M059J (cell line): ENCODE results near the gene TRMT10B. TPM values are rescaled to one million over a fixed set of nuclear protein-coding genes. Genes with fewer than 3 reads are reported as not detected.
A peak's percentile ranks its signal among the peaks of the same experiment; 100 is the strongest.
"Not testable (repeated sequence)": the region's sequence is repeated elsewhere in the genome, so short reads cannot be mapped to it uniquely, and the experiment has no call there.

Experiments
- DNase-seq: peaks from one replicate; pipeline ENCODE4 v3.0.0-alpha.2; 2012; ENCODE audit warnings: low read depth
- total RNA-seq: library from RNA; depleted of rRNA; stranded (reverse); fragments of >200 nt; shearing (Covaris generic); gene quantifications from 2 replicates; pipeline ENCODE4 v1.2.3, GENCODE V29; 2014

TRMT10B gene
- total RNA-seq, 1 experiment from 2014 or later, result 3.6 TPM

DNA sequence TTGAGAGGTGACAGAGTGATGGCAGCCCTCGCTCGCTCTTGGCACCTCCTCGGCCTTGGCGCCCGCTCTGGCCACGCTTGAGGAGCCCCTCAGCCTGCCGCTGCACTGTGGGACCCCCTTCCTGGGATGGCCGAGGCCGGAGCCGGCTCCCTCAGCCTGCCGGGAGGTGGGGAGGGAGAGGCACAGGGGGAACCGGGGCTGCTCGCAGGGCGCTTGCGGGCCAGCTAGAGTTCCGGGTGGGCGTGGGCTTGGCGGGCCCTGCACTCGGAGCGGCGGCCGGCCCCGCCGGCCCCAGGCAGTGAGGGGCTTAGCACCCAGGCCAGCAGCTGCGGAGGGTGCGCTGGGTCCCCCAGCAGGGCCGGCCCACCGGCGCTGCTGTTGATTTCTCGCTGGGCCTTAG is 1.9 kb upstream of the TRMT10B start:
- not testable (repeated sequence) for DNase-seq

DNA sequence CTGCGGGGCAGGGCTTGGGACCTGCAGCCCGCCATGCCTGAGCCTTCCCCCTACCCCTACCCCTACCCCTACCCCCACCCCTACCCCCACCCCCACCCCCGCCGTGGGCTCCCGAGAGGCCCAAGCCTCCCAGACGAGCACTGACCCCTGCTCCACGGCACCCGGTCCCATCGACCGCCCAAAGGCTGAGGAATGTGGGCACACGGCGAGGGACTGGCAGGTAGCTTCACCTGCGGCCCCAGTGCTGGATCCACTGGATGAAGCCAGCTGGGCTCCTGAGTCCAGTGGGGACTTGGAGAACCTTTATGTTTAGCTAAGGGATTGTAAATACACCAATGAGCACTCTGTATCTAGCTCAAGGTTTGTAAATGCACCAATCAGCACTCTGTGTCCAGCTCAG is 1.5 kb upstream of the TRMT10B start:
- not testable (repeated sequence) for DNase-seq

DNA sequence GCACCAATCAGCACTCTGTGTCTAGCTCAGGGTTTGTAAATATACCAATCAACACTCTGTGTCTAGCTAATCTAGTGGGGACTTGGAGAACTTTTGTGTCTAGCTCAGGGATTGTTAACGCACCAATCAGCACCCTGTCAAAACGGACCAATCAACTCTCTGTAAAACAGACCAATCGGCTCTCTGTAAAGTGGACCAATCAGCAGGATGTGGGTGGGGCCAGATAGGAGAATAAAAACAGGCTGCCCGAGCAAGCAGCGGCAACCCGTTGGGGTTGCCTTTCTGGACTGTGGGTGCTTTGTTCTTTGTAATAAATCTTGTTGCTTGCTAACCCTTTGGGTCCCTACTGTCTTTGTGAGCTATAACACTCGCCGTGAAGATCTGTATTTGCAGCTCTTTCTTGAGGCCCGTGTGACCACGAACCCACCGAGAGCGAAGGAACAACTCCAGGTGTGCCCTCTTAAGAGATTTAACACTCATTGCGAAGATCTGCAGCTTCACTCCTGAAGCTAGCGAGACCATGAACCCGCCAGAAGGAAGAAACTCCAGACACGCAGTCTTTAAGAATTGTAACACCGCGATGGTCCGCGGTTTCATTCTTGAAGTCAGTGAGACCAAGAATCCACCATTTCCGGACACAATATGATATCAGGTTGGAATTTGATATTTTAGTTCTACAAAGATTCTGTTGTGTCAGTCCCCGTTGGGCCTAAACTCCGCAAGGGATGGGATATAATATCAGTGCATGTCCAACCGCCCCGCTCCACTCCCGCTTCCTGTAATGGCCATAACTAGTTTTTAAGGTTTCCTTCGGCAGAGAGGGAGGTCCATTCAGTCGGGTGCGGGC is 740 bp upstream of the TRMT10B start:
- no peak for DNase-seq

DNA sequence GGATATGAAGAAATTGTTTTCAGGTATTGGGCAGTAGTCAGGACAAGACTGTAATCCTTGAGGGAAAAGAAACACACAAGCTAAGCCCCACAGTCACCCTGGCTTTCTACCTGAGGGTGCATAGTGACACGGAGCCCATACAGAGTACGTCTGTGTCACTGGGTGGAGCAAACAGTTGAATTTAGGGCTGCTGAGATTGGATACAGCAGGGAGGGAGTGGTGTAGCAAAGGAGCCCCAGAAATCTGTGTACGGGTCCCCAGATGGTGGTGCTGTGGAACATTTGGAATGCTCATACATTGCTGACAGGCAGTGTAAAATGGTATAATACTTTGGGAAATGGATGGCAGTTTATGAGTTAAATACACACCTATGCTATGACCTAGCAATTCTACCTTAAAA is 5.1 kb downstream of the TRMT10B start:
- DNase-seq, result no peak

DNA sequence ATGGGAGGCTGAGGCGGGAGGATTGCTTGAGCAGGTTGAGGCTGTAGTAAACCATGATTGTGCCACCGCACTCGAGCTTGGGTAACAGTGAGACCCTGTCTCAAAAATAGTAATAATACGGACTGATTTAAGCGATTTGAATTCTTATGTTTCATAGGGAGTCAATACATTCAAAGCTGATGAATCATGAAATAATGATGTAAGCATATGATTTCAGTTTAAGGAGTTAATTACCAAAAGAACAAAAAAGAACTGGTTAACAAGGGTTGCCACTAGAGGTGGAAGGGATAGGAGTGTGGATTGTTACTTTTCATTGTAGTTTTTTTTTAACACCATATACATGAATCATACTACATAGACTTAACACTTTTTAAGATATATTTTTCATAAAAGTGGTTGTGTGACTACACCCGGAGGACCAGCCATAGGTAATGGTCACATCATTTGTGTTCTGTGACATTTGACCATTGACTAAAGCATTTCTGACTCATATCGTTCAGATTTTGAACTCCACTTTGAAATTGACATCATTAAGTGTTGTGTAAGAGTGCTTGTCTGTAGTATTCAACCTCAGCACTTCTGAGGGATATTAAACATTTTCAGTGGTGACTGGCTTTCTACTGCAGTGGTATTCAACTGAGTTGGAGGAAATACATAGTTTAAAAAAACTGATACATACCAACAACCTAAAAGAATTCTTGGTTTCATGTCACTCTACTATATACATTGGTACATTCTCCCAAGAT is 7.0 kb downstream of the TRMT10B start:
- DNase-seq, result peak; percentile 60

DNA sequence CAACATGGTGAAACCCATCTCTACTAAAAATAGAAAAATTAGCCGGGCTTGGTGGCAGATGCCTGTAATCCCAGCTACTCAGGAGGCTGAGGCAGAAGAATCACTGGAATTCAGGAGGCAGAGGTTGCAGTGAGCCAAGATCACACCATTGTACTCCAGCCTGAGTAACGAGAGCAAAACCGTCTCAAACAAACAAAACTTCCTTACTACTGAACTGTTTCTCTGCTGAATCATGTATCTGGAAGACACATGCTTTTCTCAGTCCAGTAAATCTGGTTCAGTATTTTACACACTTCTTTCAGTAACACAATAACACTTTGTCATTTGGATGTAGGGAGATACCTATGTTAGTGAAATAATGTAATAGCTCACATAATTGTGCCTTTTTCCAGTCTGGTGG is 7.9 kb downstream of the TRMT10B start:
- DNase-seq, result no peak

DNA sequence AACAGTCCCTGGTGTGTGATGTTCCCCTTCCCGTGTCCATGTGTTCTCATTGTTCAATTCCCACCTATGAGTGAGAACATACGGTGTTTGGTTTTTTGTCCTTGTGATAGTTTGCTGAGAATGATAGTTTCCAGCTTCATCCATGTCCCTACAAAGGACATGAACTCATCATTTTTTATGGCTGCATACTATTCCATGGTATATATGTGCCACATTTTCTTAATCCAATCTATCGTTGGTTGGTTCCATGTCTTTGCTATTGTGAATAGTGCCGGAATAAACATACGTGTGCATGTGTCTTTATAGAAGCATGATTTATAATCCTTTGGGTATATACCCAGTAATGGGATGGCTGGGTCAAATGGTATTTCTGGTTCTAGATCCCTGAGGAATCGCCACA is 11.7 kb downstream of the TRMT10B start:
- not testable (repeated sequence) for DNase-seq

DNA sequence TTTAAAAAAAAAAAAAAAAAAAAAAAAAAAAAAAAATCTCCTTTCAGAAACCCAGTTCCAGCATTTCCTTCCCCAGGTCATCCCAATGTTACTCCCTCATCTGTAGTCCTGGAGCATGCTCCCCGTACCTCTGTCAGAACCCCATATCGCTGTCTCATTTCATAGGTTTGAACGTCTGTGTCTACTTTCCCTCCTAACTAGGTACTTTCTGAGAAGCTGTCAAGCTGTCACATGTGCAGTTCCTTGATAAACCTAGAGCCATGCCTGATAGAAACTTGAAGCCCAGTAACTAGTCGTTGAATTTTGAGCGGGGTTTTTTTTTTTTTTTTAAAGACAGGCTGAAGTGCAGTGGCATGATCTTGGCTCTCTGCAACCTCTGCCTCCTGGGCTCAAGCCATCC is 15.7 kb downstream of the TRMT10B start:
- no peak for DNase-seq

DNA sequence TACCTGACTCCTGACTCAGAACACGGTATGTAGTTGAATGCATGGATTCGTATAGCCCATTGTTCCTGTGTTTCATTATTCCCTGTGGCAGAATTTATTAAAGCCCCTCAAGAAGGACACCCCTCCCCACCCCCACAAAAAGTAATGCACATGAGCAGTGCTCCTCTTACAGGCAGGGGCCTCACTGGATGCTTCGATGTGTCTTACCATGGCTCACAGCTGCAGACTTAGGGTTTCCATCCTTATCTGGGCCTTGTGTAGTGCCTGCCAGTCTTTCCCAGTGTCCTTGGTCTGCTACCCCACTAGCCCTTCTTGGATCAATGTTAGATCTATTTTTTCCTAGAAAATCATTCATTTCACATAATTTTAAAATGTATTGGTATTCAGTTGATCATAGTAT is 16.4 kb downstream of the TRMT10B start:
- no peak for DNase-seq

DNA sequence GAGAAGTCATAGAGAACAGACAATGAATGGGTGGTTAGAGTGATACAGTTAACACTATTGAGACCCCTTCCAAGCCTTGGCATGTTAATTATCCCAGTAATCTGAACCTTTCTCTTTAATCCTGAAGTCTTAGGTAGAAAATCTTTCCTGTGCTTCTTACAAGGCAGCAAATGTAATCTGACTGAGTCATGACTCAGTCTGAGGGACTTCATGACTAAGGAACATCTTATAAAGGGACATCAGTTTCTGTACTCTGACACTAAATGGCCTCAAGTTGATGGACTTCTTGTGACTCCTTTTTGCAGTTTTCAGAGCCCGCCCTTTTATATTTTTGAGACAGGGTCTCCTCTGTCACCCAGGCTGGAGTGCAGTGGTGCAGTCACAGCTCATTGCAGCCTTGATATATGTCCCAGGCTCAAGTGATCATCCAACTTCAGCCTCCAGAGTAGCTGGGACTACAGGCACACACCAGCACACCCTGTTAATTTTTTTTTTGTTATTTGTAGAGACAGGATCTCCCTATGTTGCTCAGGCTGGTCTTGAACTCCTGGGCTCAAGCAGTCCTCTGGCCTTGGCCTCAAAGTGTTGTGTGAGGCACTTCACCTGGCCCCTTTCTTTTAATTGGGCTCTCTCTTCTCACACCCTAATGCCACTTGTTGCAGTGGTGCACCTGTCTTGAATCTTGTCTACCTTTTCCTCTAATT is 21.8 kb downstream of the TRMT10B start:
- DNase-seq, result peak; percentile 40

DNA sequence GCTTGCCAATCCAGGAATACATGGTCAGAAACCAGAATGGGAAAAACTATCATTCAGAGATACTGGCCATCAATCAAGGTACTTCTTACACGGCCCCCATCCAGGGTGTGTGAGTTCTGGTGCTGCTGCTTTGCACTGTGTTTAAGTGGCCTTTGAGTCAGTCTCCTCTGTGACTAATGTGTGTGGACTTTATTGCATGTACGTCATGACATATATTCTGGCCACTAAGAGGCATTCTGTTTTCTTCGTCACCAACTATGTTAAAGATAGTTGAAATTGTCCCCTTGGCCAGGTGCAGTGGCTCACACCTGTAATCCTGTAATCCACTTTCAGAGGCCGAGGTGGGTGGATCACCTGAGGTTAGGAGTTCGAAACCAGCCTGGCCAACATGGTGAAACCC is 22.7 kb downstream of the TRMT10B start:
- peak; percentile 35 for DNase-seq

DNA sequence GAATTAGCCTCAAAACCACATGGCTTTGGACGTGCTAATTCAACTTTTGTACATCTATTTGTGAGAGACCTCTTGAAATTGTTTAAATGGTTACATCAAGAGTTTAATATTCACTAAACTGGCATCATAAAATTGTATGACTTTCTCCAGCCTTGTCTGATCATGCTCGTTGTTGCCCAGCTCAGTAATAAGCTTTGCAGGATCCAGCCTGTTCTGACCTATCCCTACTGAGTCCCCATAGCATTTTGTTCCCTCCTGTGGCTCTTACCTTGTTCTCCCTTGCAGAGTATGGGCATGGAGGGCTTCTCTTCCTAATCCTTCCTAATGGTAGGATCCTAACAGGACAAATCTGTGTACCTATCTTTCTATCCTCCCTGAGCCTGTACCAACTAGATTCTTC is 24.9 kb downstream of the TRMT10B start:
- DNase-seq, result no peak

DNA sequence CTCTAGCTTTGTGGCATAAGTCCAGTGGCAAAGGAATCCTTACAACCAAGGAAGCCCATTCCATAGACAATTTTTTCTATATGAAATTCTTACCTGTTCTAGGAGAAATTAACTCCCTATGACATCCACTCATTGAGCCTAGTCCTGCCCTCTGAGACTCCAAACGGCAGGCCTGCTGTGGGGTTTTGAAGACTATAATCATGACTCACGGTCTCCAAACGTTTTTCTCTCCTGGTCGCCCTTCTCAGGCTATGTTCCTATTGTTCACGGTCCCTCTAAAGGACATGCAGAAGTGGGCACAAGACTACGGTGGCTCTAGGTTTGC is 30.6 kb downstream of the TRMT10B start:
- DNase-seq, result peak; percentile 50

DNA sequence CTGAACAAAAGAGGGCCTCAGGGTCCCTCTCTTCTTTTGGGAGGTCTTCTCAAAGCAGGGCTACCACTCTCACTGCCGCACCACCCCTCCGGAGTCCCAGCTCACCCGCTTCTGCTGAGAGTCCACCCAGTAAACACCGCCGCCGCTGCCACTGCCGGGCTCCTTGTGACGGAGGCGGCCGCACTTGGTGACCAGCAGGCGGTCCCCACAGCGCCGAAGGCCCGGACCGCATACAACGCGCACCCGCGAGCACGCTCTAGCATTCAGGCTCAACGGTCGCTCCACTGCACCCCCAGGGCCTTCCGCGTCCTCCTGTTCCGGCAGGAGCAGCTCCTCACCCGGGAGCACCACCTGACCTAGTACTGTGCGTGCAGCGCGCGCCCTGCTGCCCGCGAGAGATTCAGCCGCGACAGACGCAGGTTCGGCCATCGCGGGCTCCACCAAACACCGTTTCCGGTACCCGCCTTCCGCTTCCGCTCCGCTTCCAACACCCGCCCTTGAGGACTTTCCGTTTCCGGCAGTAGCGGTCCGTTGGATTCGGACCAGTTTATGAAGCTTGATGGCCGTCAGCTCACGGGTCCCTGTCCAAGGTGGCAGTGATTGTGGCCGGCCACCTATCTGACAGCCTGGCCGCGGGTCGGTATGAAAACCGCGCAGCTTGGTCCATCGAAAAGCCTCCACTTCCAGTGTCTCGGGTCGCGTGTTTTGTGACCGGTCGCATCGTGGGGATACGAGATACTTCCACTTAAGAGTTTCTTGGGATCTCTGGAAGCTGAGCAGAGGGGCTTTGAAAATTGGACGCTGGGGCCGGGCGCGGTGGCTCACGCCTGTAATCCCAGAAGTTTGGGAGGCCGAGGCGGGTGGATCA is 31.2 kb downstream of the TRMT10B start, which contains the start of gene EXOSC3:
Gene EXOSC3 (minus strand): TSS at position 449 of the 868 bp plus-strand sequence. CDS start 20 bp downstream, at position 429.
- peak; percentile 95 for DNase-seq

DNA sequence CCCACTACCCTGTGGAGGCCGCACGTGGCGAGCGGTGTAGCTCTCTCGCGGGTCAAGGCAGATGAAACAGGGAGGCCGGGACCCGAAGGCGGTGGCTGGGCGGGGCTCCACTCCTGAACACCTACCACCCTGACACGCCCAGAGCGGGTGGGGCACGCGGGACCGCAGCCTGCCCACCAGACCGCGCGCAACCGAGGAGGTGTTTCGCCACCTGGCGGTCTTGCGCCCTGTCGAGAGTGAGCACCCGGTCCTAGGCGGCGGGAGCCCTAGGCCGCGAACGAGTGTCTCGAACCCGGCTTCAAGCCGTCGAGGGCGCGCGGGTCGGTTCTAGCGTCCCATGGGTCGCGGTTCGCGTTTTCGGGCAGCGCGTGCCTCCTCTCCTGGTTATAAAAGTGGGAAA is 33.5 kb downstream of the TRMT10B start:
- DNase-seq, result no peak

DNA sequence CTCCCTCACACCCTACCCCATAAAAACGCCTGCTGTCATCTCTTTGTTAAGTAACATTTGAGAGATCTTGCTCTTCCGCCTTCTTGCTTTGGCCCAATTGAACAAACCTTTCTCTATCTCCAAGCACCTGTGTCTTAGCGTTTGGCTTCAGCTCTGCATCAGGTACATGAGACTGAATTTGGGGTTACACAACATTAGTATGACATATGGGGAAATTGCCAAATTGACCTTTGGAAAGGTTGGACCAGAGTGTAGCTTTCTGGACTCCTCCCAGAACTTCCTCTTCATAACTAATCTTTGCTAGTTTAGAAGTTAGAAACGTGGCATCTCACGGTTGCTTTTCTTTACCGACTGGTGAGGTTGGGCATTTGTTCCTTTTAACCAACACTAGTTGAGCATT is 34.7 kb downstream of the TRMT10B start:
- no peak for DNase-seq

DNA sequence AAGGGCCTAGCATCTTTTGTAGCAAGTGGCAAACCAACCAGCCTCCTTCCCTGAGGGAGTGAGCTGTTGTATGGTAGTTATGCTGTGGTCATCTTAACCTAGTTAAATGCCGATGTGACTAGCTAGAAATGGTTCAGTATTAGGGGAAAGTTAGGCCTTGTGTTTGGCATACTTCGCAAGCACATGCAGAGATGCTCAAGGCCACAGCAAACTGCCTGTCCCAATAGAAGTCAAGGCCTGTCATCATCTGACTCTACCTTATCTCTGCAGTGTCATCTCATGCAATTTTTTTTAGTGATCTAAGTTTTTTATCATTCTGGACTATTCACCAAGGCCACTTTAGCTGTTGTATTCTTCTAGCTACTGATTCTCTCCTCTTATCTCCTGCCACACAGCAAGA is 36.5 kb downstream of the TRMT10B start:
- DNase-seq, result no peak

DNA sequence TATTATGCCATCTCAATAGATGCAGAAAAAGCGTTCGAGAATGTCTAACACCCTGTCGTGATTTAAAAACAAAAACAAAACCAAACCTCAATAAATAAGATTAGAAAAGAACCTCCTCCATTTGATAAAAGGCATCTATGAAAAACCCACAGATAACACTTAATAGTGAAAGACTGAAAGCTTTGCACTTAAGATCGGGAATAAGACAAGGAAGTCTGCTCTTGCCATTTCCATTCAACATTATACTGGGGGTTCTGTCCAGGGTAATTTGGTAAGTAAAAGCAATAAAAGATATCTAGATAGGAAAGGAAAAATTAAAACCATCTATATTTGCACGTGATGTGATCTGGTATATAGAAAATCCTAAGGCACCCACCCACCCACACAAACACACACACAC is 38.5 kb downstream of the TRMT10B start:
- no peak for DNase-seq

DNA sequence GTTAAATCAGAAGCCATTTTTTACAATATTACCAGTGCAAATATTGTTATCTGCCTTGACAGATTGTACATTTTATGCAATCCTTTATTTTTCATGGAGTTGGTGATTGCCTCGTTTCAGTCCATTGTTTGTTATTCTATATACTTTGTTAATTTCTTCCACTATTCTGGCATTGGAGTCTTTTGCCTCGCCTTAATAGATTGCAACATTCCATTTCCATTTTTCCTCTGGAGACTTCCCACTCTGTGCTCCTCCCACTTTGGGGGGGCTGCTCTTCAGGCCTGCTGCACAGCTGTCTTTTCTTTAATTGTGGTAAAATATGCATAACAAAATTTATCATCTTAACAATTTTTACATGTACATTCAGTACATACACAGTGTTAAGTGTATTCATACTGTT is 42.6 kb downstream of the TRMT10B start:
- no peak for DNase-seq

DNA sequence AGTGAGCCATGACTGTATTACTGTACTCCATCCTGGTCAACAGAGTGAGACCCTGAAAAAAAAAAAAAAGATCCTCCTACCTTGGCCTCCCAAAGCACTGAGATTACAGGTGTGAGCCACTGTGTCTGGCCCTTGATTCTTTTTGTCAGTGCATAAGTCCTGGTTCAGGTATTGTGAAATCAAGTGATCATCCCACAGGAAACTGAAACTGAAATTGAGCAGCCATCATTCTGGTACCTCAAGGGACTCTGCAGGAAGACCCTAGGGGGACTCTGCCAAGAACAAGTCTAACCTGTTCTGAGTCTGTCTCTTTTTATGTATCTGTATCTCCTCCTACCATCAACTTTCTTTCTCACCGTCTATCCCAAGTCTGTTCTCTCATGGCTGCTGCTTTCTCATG is 45.1 kb downstream of the TRMT10B start:
- no peak for DNase-seq

DNA sequence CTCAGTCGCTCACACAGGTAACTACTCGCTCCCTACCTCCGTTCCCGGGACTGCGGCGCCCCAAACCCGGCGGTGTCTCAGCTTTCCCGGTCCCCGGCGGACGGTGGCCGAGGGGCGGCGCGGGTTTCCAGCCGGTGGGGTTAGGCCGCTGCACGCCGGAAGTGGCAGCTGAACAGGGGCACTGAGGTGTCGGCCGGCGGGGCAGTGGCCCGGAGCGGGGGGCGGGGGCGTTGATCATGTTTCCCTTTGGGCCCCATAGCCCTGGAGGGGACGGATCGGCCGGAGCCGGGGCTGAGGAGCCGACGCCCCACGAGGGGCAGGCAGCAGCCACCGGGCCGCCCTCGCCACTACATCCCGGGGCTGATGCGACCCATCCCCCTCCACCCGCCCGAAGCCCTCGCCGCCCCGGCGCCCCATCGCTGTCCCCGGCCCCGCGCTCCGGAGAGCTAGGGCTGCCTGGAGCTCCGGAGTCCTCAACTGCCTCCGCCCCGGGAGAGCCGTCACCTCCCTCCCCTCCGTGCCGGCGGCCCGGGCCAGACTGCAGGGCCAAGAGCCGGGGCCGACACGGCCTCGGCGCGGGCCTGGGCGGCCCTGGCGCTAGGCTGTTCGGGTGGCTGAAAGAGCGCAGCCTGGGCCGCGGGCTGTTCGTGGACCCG is 47.2 kb downstream of the TRMT10B start, which contains the start of gene DCAF10:
Gene DCAF10 (plus strand): TSS at position 167 of the 656 bp plus-strand sequence. CDS start 70 bp downstream, at position 237.
- peak; percentile 79 for DNase-seq
